GM12878 (cell line): Measurements from ENCODE around the gene FAM167B. TPM values are rescaled to one million over a fixed set of nuclear protein-coding genes. Genes with fewer than 3 reads are reported as not detected.

Experiments used
- ATAC-seq: fragments of 200-7000 bp; cut with Tn5 transposase; 3 replicates; pipeline ENCODE4 v1.9.1; 2020; ENCODE audit warnings: mild to moderate bottlenecking, moderate library complexity
- BruUV-seq: library from RNA; stranded (reverse); fragments of 400-500 nt; replicated peaks from 2 replicates; lab custom pipeline; 2021; lab: Mats Ljungman, UMichigan
- CTCF ChIA-PET: fragments of 300-600 bp; sonication (Branson Sonifier 250); formaldehyde crosslinking; extraction: SDS; loops from one replicate; lab custom pipeline; 2021; ENCODE audit warnings: inconsistent platforms; lab: Yijun Ruan, JAX
- POLR2A ChIA-PET: fragments of 350-600 bp; formaldehyde crosslinking; extraction: SDS; loops from one replicate; lab custom pipeline; 2021; ENCODE audit warnings: inconsistent platforms; lab: Charles Lee
- RAD21 ChIA-PET: fragments of 300-600 bp; sonication (Branson Sonifier 250); formaldehyde crosslinking; loops from one replicate; lab custom pipeline; 2023; ENCODE audit warnings: antibody characterized with exemption; ENCODE audit not compliant: unreplicated experiment; lab: Charles Lee
- SMC1A ChIA-PET: fragments of 300-600 bp; sonication (Branson Sonifier 250); formaldehyde crosslinking; loops from one replicate; lab custom pipeline; 2023; ENCODE audit not compliant: unreplicated experiment, uncharacterized antibody; lab: Charles Lee
- DNase-seq: peaks from one replicate; pipeline ENCODE4 v3.0.0-alpha.2; 2011; ENCODE audit warnings: low read depth, low spot score
- FAIRE-seq: peaks from 3 replicates; lab custom pipeline; 2011; peaks lifted over from hg19 to GRCh38; lab: Jason Lieb, UNC
- H2AFZ ChIP-seq: 2 replicates; pipeline ENCODE4 v1.6.0; 2011; ENCODE audit warnings: low read depth, low read length, control low read depth; ENCODE audit not compliant: control insufficient read depth
- H3K27ac ChIP-seq: 2 replicates; pipeline ENCODE4 v1.5.1; 2011; ENCODE audit warnings: control low read depth; ENCODE audit not compliant: control insufficient read depth, insufficient read depth
- H3K27me3 ChIP-seq, 2 experiments: replicated peaks in 1 of 2; 2 replicates each; pipeline versions ENCODE4 v1.6.0 to v1.6.1; 2011; ENCODE audit warnings: low read length in 1 of 2; ENCODE audit not compliant: control insufficient read depth in 2 of 2, insufficient read depth in 2 of 2
- H3K36me3 ChIP-seq, 2 experiments: 2 replicates each; pipeline ENCODE4 v1.5.1; 2011; ENCODE audit warnings: low read length in 1 of 2; ENCODE audit not compliant: control insufficient read depth in 2 of 2, insufficient read depth in 2 of 2
- H3K4me1 ChIP-seq: 2 replicates; pipeline ENCODE4 v1.6.1; 2011; ENCODE audit warnings: mild to moderate bottlenecking, low read length, moderate library complexity, mixed read lengths; ENCODE audit not compliant: control insufficient read depth, insufficient read depth
- H3K4me2 ChIP-seq: 2 replicates; pipeline ENCODE4 v1.6.0; 2011; ENCODE audit warnings: control low read depth; ENCODE audit not compliant: control insufficient read depth, insufficient read depth
- H3K4me3 ChIP-seq: fragments of 200-600 bp; sonication (generic); 2 replicates; pipeline ENCODE4 v1.5.1; 2016
- H3K79me2 ChIP-seq: 2 replicates; pipeline ENCODE4 v1.6.0; 2011; ENCODE audit warnings: low read length; ENCODE audit not compliant: control insufficient read depth, insufficient read depth
- H3K9ac ChIP-seq: 2 replicates; pipeline ENCODE4 v1.8.0; 2011; ENCODE audit warnings: low read length, control low read depth, mixed read lengths; ENCODE audit not compliant: control insufficient read depth, insufficient read depth
- H3K9me3 ChIP-seq: replicated peaks from 3 replicates; pipeline ENCODE4 v1.5.1; 2011; ENCODE audit warnings: mild to moderate bottlenecking, low read length; ENCODE audit not compliant: control insufficient read depth, insufficient read depth
- H4K20me1 ChIP-seq: 2 replicates; pipeline ENCODE4 v1.6.0; 2011; ENCODE audit not compliant: control insufficient read depth, insufficient read depth
- BHLHE40 ChIP-seq, 2 experiments: fragments of 450-650 bp in 1 of 2; IDR thresholded peaks; 2 replicates each; pipeline ENCODE4 v1.6.1; 2011 to 2017; ENCODE audit warnings: low read depth in 2 of 2, borderline replicate concordance in 1 of 2, improper control_type of control experiment in 1 of 2, low read length in 1 of 2, mild to moderate bottlenecking in 1 of 2
- KDM1A ChIP-seq: fragments of 200-600 bp; sonication (generic); IDR thresholded peaks from 2 replicates; pipeline ENCODE4 v1.6.1; 2016; ENCODE audit warnings: borderline replicate concordance
- NFXL1 ChIP-seq: fragments of 450-650 bp; IDR thresholded peaks from 2 replicates; pipeline ENCODE4 v1.6.1; 2017; ENCODE audit warnings: antibody characterized with exemption, mild to moderate bottlenecking, borderline replicate concordance
- RELA ChIP-seq: fragments of 450-650 bp; IDR thresholded peaks from 2 replicates; pipeline ENCODE4 v1.8.0; 2014; ENCODE audit warnings: borderline replicate concordance; ENCODE audit not compliant: partially characterized antibody
- SRF ChIP-seq, 2 experiments: IDR thresholded peaks; 2 replicates each; pipeline ENCODE4 v1.6.1; 2011; ENCODE audit warnings: low read depth in 2 of 2, low read length in 2 of 2, mild to moderate bottlenecking in 1 of 2, moderate library complexity in 1 of 2
- ZBED1 ChIP-seq: IDR thresholded peaks from 2 replicates; pipeline ENCODE4 v1.6.1; 2016; ENCODE audit warnings: borderline replicate concordance
- ZNF622 ChIP-seq: fragments of 450-650 bp; IDR thresholded peaks from 2 replicates; pipeline ENCODE4 v1.6.1; 2017; ENCODE audit warnings: mild to moderate bottlenecking, inconsistent platforms
- WGBS: methylation state at CpG from one replicate; pipeline ENCODE4 v1.1.6; 2016; ENCODE audit warnings: low lambda C conversion rate; ENCODE audit not compliant: insufficient replicate concordance, insufficient coverage; ENCODE audit errors: missing lambda C conversion rate; 5-methylcytosine and 5-hydroxymethylcytosine counted together
- in situ Hi-C: fragments of 300-500 bp; cut with MboI; formaldehyde crosslinking; loops from 9 replicates; pipeline ENCODE4 v1.14.3; 2018; ENCODE audit warnings: mixed read lengths
- intact Hi-C: fragments of 100-400 bp; cut with micrococcal nuclease; formaldehyde crosslinking; loops from one replicate; pipeline ENCODE4 v1.14.2; 2022; ENCODE audit not compliant: unreplicated experiment
- polyA plus RNA-seq, 11 experiments: library from polyadenylated mRNA; depleted of rRNA in 4 of 11; unstranded in 6 of 11; stranded (reverse) in 5 of 11; fragments of >200 nt; fragmentation: Nextera tagmentation in 4 of 11; fragmentation: Illumina TruSeq in 1 of 11; extraction: Ambion mirVana in 4 of 11; extraction: Trizol in 1 of 11; gene quantifications; 1 replicate in 1 of 11; 2 replicates in 10 of 11; pipeline versions ENCODE4 v1.2.1 to v1.2.3, GENCODE V29; 2011 to 2016; ENCODE audit warnings: inconsistent platforms in 2 of 11, missing spikeins in 2 of 11, low read depth in 1 of 11
- total RNA-seq, 4 experiments: library from RNA; depleted of rRNA in 3 of 4; stranded (reverse); fragments of >200 nt in 3 of 4; fragmentation: Illumina TruSeq in 1 of 4; extraction: Trizol in 1 of 4; gene quantifications; 2 replicates each; pipeline versions ENCODE4 v1.2.1 to v1.2.3, GENCODE V29; 2013 to 2021

FAM167B gene
- total and polyA plus RNA-seq, 10 of the 15 experiments (the other 5 are each of a cell fraction or from before 2014, with no cell fraction given): 0.07 to 1.2 (median 0.36) TPM; not detected in 2

DNA sequence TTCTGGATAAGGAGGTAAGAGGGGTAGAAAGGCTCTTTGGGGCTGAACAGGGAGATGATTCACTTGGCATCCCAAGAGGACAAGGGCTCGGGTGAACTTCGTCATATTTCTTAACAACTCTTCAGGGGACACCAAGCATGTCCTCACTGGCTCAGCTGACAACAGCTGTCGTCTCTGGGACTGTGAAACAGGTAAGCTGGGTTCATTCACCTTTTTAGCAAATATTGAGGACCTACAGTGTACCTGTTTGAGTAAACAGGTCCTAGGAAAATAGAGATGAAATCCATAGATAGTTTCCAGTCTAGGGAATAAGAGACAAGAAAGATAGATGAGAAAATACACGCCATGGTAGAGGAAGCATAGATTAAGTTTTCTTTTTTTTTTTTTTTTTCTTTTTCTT is 22.7 kb upstream of the FAM167B start:
- Histone ChIP-seq H3K9me3 (no peaks in the 10 kb centered on the region), H3K4me1 (peaks cover 12% of the 10 kb centered on the region), H4K20me1 (no peaks in the 10 kb centered on the region), H3K79me2 (peaks cover 29% of the 10 kb centered on the region), H3K9ac (no peak overlapping the region), H3K27ac (0 out of 2 replicates have a peak overlapping the region, but pooled peaks have one; percentile 15), H3K36me3 (peaks cover 13 to 22% of the 10 kb centered on the region in 2 experiments), H3K4me3 (peak overlapping the region; percentile 89; the same call in 1 of the 2 replicates), H2AFZ (no peak overlapping the region), H3K27me3 (no peaks in the 10 kb centered on the region), H3K4me2 (peak overlapping the region; percentile 84)
- RAD21 ChIA-PET: interaction anchor here (1.1 to 1.4 kb wide), 3 partner anchors 72 to 170 kb away, joined by 5 to 7 read pairs (median 6); partner anchors contain the start of gene BSDC1
- no peak for TF ChIP-seq ZNF622
- TF ChIP-seq SRF (IDR thresholded peaks at IDR 0.05; ENCODE audit: low read depth in 2 of 2, low read length in 2 of 2): no peak
- no peak for TF ChIP-seq ZBED1
- no peak for TF ChIP-seq KDM1A
- no peak for TF ChIP-seq BHLHE40 (IDR thresholded peaks at IDR 0.05; ENCODE audit: borderline replicate concordance in 1 of 2, low read depth in 2 of 2, low read length in 1 of 2)
- no peak for TF ChIP-seq NFXL1
- TF ChIP-seq RELA: no peak
- BruUV-seq: no TSS peak
- SMC1A ChIA-PET: interaction anchor here (1.2 to 2.5 kb wide), 4 partner anchors 18 to 109 kb away, joined by 4 to 13 read pairs (median 6); no protein-coding TSS in a partner anchor
- POLR2A ChIA-PET: interaction anchor here (0.5 to 0.6 kb wide), 2 partner anchors 32 to 117 kb away, joined by 3 to 7 read pairs; partner anchors contain the start of gene KPNA6
- no peak for FAIRE-seq
- CTCF ChIA-PET: interaction anchor here (1.2 to 6.0 kb wide), 4 partner anchors 9 to 92 kb away, joined by 4 to 46 read pairs (median 8); partner anchors contain the start of gene FAM167B
- intact Hi-C loops: no loop called here
- no peak for ATAC-seq
- 78% methylated on average over 4 of the region's 4 CpGs for WGBS
- DNase-seq: no peak
- in situ Hi-C loops: no loop called here
